ENCODE results near the gene NOP10. TPM values are rescaled to one million over a fixed set of nuclear protein-coding genes. Genes with fewer than 3 reads are reported as not detected.

NOP10 gene
- total RNA-seq, 1 donor from 2014 or later, result 181 TPM

DNA sequence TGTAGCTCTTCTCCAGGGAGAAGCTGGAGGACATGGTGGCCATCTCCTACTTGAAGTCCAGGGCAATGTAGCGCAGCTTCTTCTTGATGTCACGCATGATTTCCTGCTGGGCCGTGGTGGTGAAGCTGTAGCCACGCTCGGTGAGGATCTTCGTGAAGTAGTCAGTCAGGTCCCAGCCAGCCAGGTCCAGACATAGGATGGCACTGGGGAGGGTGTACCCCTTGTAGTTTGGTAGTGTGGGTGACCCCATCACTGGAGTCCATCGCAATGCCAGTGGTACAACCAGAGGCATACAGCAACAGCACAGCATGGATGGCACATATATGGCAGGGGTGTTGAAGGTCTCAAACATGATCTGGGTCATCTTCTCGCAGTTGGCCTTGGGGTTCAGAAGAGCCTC, 31.0 kb upstream of the NOP10 start:
- TF ChIP-seq, protein P1, sequence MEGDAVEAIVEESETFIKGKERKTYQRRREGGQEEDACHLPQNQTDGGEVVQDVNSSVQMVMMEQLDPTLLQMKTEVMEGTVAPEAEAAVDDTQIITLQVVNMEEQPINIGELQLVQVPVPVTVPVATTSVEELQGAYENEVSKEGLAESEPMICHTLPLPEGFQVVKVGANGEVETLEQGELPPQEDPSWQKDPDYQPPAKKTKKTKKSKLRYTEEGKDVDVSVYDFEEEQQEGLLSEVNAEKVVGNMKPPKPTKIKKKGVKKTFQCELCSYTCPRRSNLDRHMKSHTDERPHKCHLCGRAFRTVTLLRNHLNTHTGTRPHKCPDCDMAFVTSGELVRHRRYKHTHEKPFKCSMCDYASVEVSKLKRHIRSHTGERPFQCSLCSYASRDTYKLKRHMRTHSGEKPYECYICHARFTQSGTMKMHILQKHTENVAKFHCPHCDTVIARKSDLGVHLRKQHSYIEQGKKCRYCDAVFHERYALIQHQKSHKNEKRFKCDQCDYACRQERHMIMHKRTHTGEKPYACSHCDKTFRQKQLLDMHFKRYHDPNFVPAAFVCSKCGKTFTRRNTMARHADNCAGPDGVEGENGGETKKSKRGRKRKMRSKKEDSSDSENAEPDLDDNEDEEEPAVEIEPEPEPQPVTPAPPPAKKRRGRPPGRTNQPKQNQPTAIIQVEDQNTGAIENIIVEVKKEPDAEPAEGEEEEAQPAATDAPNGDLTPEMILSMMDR (conservative IDR thresholded peaks at IDR 0.05), result no peak
- H3K27ac Mint-ChIP-seq (ENCODE audit: unreplicated experiment), result no peak overlapping the region
- H3K4me1 Mint-ChIP-seq, result no peaks in the 10 kb centered on the region
- no peak for DNase-seq (ENCODE audit: low read depth, low spot score)
- no peaks in the 10 kb centered on the region for H3K27me3 Mint-ChIP-seq (ENCODE audit: low read depth)
- H3K4me3 Mint-ChIP-seq, result no peak overlapping the region
- no peaks in the 10 kb centered on the region for H3K9me3 Mint-ChIP-seq
- H3K36me3 Mint-ChIP-seq (ENCODE audit: low read depth), result no peaks in the 10 kb centered on the region

DNA sequence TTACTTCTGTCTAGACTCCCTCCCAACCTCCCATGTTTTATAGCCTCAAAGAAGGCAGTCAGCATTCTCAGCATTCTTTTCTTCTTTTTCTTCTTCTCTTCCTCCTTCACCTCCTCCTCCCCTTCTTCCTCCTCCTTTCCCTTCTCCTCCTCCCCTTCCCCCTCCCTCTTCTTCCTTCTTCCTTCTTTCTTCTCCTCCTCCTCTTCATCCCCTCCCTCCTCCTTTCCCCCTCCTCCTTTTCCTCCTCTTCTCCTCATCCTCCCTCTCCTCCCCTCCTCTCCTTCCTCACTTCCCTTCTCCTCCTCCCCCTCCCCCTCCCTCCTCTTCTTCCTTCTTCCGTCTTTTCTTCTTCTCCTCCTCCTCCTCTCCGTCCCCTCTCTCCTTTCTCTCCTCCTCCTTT, 27.7 kb upstream of the NOP10 start:
- no peak for DNase-seq (ENCODE audit: low read depth, low spot score)
- Mint-ChIP-seq H3K36me3 (ENCODE audit: low read depth) (no peaks in the 10 kb centered on the region), H3K4me3 (peak overlapping the region; percentile 41), H3K4me1 (peaks cover 14% of the 10 kb centered on the region), H3K27ac (ENCODE audit: unreplicated experiment) (no peak overlapping the region), H3K27me3 (ENCODE audit: low read depth) (no peaks in the 10 kb centered on the region), H3K9me3 (no peaks in the 10 kb centered on the region)
- TF ChIP-seq, protein P1 (conservative IDR thresholded peaks at IDR 0.05), result no peak

- Mint-ChIP-seq H3K4me3 (peak overlapping the region; percentile 41), H3K27ac (ENCODE audit: unreplicated experiment) (no peak overlapping the region), H3K9me3 (no peaks in the 10 kb centered on the region), H3K4me1 (peaks cover 19% of the 10 kb centered on the region), H3K27me3 (ENCODE audit: low read depth) (no peaks in the 10 kb centered on the region), H3K36me3 (ENCODE audit: low read depth) (no peaks in the 10 kb centered on the region)
- TF ChIP-seq, protein P1 (conservative IDR thresholded peaks at IDR 0.05), result no peak
- no peak for DNase-seq (ENCODE audit: low read depth, low spot score)
These were observed 27.2 kb upstream of the NOP10 start for GRCh38 chr15:34370129-34370528.

GRCh38 chr15:34367101-34368081, 24.5 kb upstream of the NOP10 start, which contains the start of gene LPCAT4:
LPCAT4 (minus strand) TSS chr15:34367196; CDS start chr15:34367100, 96 bp downstream.
- peaks cover under 1% of the 10 kb centered on the region for H3K36me3 Mint-ChIP-seq (ENCODE audit: low read depth)
- H3K27me3 Mint-ChIP-seq (ENCODE audit: low read depth), result no peaks in the 10 kb centered on the region
- H3K4me1 Mint-ChIP-seq, result peaks cover 19% of the 10 kb centered on the region
- peak; percentile 74 for DNase-seq (ENCODE audit: low read depth, low spot score)
- peak within 1 kb of the TSS; percentile 94 for H3K27ac Mint-ChIP-seq (ENCODE audit: unreplicated experiment)
- peak within 1 kb of the TSS; percentile 97 for H3K4me3 Mint-ChIP-seq
- TF ChIP-seq, protein P1 (conservative IDR thresholded peaks at IDR 0.05), result peak; percentile 92
- no peaks in the 10 kb centered on the region for H3K9me3 Mint-ChIP-seq

DNA sequence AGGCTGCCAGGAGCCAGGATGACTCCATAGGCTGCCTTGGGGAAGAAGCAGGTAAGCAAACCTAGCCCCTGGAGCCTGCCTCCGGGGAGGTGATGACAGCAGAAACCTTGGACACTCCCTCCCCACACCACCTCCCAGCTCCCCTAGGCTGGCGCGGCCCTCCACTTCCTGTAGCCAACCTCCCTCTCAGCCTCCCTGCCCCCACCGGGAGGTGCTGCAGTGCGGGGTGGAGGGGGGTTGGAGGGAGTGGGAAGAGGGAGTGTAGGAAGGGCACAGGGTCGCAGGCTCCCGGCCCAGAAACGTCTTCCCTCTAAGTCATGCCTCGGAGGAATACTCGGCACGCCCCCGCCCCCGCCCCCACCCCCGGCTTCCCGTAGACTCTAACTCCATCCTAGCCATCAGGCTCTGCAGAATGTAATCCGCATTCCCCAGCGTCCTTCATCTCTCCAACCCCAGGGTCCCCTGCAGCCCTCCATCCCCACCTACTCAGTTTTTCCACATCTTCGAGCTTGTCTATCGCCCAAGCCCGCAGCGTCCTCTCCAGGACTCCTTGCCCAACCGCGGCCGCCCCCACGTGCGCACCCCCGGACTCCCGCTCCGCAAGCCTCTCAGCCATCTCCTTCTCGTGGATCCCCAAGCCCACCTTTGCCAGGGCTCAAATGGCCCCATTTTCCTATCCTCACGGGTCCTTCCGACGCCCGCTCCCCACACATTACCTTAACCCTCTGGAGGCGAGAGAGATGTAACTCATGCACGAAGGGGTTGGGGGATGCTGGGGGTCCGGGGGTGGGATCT, 23.5 kb upstream of the NOP10 start:
- peak overlapping the region; percentile 94 for H3K27ac Mint-ChIP-seq (ENCODE audit: unreplicated experiment)
- peak overlapping the region; percentile 97 for H3K4me3 Mint-ChIP-seq
- TF ChIP-seq, protein P1 (conservative IDR thresholded peaks at IDR 0.05), result no peak
- DNase-seq (ENCODE audit: low read depth, low spot score), result peak; percentile 44
- H3K4me1 Mint-ChIP-seq, result peaks cover 19% of the 10 kb centered on the region
- peaks cover 2% of the 10 kb centered on the region for H3K36me3 Mint-ChIP-seq (ENCODE audit: low read depth)
- no peaks in the 10 kb centered on the region for H3K27me3 Mint-ChIP-seq (ENCODE audit: low read depth)
- no peaks in the 10 kb centered on the region for H3K9me3 Mint-ChIP-seq

Measured in neural crest cell (in vitro differentiated cells).